Measurements from ENCODE around the gene DCAF15.
"Not testable (repeated sequence)": the region's sequence is repeated elsewhere in the genome, so short reads cannot be mapped to it uniquely, and the experiment has no call there.

Gene DCAF15

GRCh38 chr19:13962699-13963602, 10.6 kb downstream of the DCAF15 start:
- Histone ChIP-seq H3K4me2 (ENCODE audit: low read length) (no peak overlapping the region), H3K27me3 (ENCODE audit: control insufficient read depth, insufficient read depth, low read length) (no peaks in the 10 kb centered on the region), H3K4me1 (ENCODE audit: control insufficient read depth, insufficient read depth, low read length) (peaks cover 7% of the 10 kb centered on the region), H3K36me3 (ENCODE audit: insufficient read depth, low read length) (peaks cover 47% of the 10 kb centered on the region), H3K9ac (ENCODE audit: low read depth, low read length) (no peak overlapping the region), H3K4me3 (ENCODE audit: low read length) (no peak overlapping the region), H3K9me3 (replicated peaks; ENCODE audit: low read length) (no peaks in the 10 kb centered on the region)

- no peak overlapping the region for H3K4me2 ChIP-seq (ENCODE audit: low read length)
- H3K9me3 ChIP-seq (replicated peaks; ENCODE audit: low read length), result no peaks in the 10 kb centered on the region
- H3K9ac ChIP-seq (ENCODE audit: low read depth, low read length), result no peak overlapping the region
- H3K36me3 ChIP-seq (ENCODE audit: insufficient read depth, low read length), result peaks cover 46% of the 10 kb centered on the region
- no peaks in the 10 kb centered on the region for H3K27me3 ChIP-seq (ENCODE audit: control insufficient read depth, insufficient read depth, low read length)
- peaks cover 7% of the 10 kb centered on the region for H3K4me1 ChIP-seq (ENCODE audit: control insufficient read depth, insufficient read depth, low read length)
- no peak overlapping the region for H3K4me3 ChIP-seq (ENCODE audit: low read length)
Measured at GRCh38 chr19:13963603-13964105, 11.3 kb downstream of the DCAF15 start.

- H3K9ac ChIP-seq (ENCODE audit: low read depth, low read length), result no peak overlapping the region
- H3K4me2 ChIP-seq (ENCODE audit: low read length), result no peak overlapping the region
- peaks cover 7% of the 10 kb centered on the region for H3K4me1 ChIP-seq (ENCODE audit: control insufficient read depth, insufficient read depth, low read length)
- H3K4me3 ChIP-seq (ENCODE audit: low read length), result no peak overlapping the region
- H3K27me3 ChIP-seq (ENCODE audit: control insufficient read depth, insufficient read depth, low read length), result no peaks in the 10 kb centered on the region
- H3K9me3 ChIP-seq (replicated peaks; ENCODE audit: low read length), result no peaks in the 10 kb centered on the region
- H3K36me3 ChIP-seq (ENCODE audit: insufficient read depth, low read length), result peaks cover 41% of the 10 kb centered on the region
Measured at GRCh38 chr19:13964776-13965175, 12.5 kb downstream of the DCAF15 start.

- H3K9me3 ChIP-seq (replicated peaks; ENCODE audit: low read length), result no peaks in the 10 kb centered on the region
- no peak overlapping the region for H3K9ac ChIP-seq (ENCODE audit: low read depth, low read length)
- H3K27me3 ChIP-seq (ENCODE audit: control insufficient read depth, insufficient read depth, low read length), result no peaks in the 10 kb centered on the region
- peaks cover 34% of the 10 kb centered on the region for H3K36me3 ChIP-seq (ENCODE audit: insufficient read depth, low read length)
- H3K4me2 ChIP-seq (ENCODE audit: low read length), result no peak overlapping the region
- H3K4me3 ChIP-seq (ENCODE audit: low read length), result no peak overlapping the region
- H3K4me1 ChIP-seq (ENCODE audit: control insufficient read depth, insufficient read depth, low read length), result peaks cover 7% of the 10 kb centered on the region
Measured at GRCh38 chr19:13965377-13965896, 13.1 kb downstream of the DCAF15 start.

- Histone ChIP-seq H3K9me3 (replicated peaks; ENCODE audit: low read length) (no peaks in the 10 kb centered on the region), H3K4me2 (ENCODE audit: low read length) (no peak overlapping the region), H3K36me3 (ENCODE audit: insufficient read depth, low read length) (peaks cover 29% of the 10 kb centered on the region), H3K27me3 (ENCODE audit: control insufficient read depth, insufficient read depth, low read length) (no peaks in the 10 kb centered on the region), H3K9ac (ENCODE audit: low read depth, low read length) (no peak overlapping the region), H3K4me1 (ENCODE audit: control insufficient read depth, insufficient read depth, low read length) (peaks cover 7% of the 10 kb centered on the region), H3K4me3 (ENCODE audit: low read length) (no peak overlapping the region)
Measured at GRCh38 chr19:13965926-13966683, 13.8 kb downstream of the DCAF15 start.

GRCh38 chr19:13966684-13967128, 14.4 kb downstream of the DCAF15 start:
- Histone ChIP-seq H3K36me3 (ENCODE audit: insufficient read depth, low read length) (peaks cover 29% of the 10 kb centered on the region), H3K27me3 (ENCODE audit: control insufficient read depth, insufficient read depth, low read length) (no peaks in the 10 kb centered on the region), H3K4me1 (ENCODE audit: control insufficient read depth, insufficient read depth, low read length) (peaks cover 7% of the 10 kb centered on the region), H3K9me3 (replicated peaks; ENCODE audit: low read length) (no peaks in the 10 kb centered on the region), H3K4me3 (ENCODE audit: low read length) (no peak overlapping the region), H3K4me2 (ENCODE audit: low read length) (no peak overlapping the region), H3K9ac (ENCODE audit: low read depth, low read length) (no peak overlapping the region)

GRCh38 chr19:13967206-13967605, 14.9 kb downstream of the DCAF15 start:
- not testable (repeated sequence) for H3K9me3 ChIP-seq (replicated peaks; ENCODE audit: low read length); H3K4me1 ChIP-seq (ENCODE audit: control insufficient read depth, insufficient read depth, low read length); H3K9ac ChIP-seq (ENCODE audit: low read depth, low read length); H3K27me3 ChIP-seq (ENCODE audit: control insufficient read depth, insufficient read depth, low read length); H3K4me3 ChIP-seq (ENCODE audit: low read length); H3K4me2 ChIP-seq (ENCODE audit: low read length)
- H3K36me3 ChIP-seq (ENCODE audit: insufficient read depth, low read length), result peaks cover 29% of the 10 kb centered on the region

GRCh38 chr19:13968383-13968935, 16.1 kb downstream of the DCAF15 start:
- no peak overlapping the region for H3K4me3 ChIP-seq (ENCODE audit: low read length)
- H3K27me3 ChIP-seq (ENCODE audit: control insufficient read depth, insufficient read depth, low read length), result no peaks in the 10 kb centered on the region
- peaks cover 29% of the 10 kb centered on the region for H3K36me3 ChIP-seq (ENCODE audit: insufficient read depth, low read length)
- H3K4me1 ChIP-seq (ENCODE audit: control insufficient read depth, insufficient read depth, low read length), result peaks cover 7% of the 10 kb centered on the region
- H3K9me3 ChIP-seq (replicated peaks; ENCODE audit: low read length), result no peaks in the 10 kb centered on the region
- H3K9ac ChIP-seq (ENCODE audit: low read depth, low read length), result no peak overlapping the region
- no peak overlapping the region for H3K4me2 ChIP-seq (ENCODE audit: low read length)

- H3K4me1 ChIP-seq (ENCODE audit: control insufficient read depth, insufficient read depth, low read length), result peaks cover 7% of the 10 kb centered on the region
- H3K9me3 ChIP-seq (replicated peaks; ENCODE audit: low read length), result no peaks in the 10 kb centered on the region
- H3K9ac ChIP-seq (ENCODE audit: low read depth, low read length), result no peak overlapping the region
- H3K4me3 ChIP-seq (ENCODE audit: low read length), result no peak overlapping the region
- H3K36me3 ChIP-seq (ENCODE audit: insufficient read depth, low read length), result peaks cover 29% of the 10 kb centered on the region
- no peak overlapping the region for H3K4me2 ChIP-seq (ENCODE audit: low read length)
- H3K27me3 ChIP-seq (ENCODE audit: control insufficient read depth, insufficient read depth, low read length), result no peaks in the 10 kb centered on the region
Measured at GRCh38 chr19:13968999-13969398, 16.7 kb downstream of the DCAF15 start.

- H3K4me1 ChIP-seq (ENCODE audit: control insufficient read depth, insufficient read depth, low read length), result peaks cover 2% of the 10 kb centered on the region
- H3K36me3 ChIP-seq (ENCODE audit: insufficient read depth, low read length), result peaks cover 29% of the 10 kb centered on the region
Measured at GRCh38 chr19:13969897-13970296, 17.6 kb downstream of the DCAF15 start.

GRCh38 chr19:13971868-13972267, 19.6 kb downstream of the DCAF15 start:
- H3K9ac ChIP-seq (ENCODE audit: low read depth, low read length); H3K27me3 ChIP-seq (ENCODE audit: control insufficient read depth, insufficient read depth, low read length); H3K9me3 ChIP-seq (replicated peaks; ENCODE audit: low read length); H3K4me3 ChIP-seq (ENCODE audit: low read length); H3K4me2 ChIP-seq (ENCODE audit: low read length); H3K4me1 ChIP-seq (ENCODE audit: control insufficient read depth, insufficient read depth, low read length): not testable (repeated sequence)
- H3K36me3 ChIP-seq (ENCODE audit: insufficient read depth, low read length), result peaks cover 19% of the 10 kb centered on the region

More at GRCh38 chr19:13969897-13970296, 17.6 kb downstream of the DCAF15 start:
- Histone ChIP-seq H3K4me3 (ENCODE audit: low read length) (no peak overlapping the region), H3K4me2 (ENCODE audit: low read length) (no peak overlapping the region), H3K27me3 (ENCODE audit: control insufficient read depth, insufficient read depth, low read length) (no peaks in the 10 kb centered on the region), H3K9me3 (replicated peaks; ENCODE audit: low read length) (no peaks in the 10 kb centered on the region), H3K9ac (ENCODE audit: low read depth, low read length) (no peak overlapping the region)

All from skeletal muscle satellite cell (primary cell).